Activated CD4-positive, alpha-beta T cell treated with anti-CD3 and anti-CD28 coated beads for 36 hours (primary cell): ENCODE results near the gene CS. TPM values are rescaled to one million over a fixed set of nuclear protein-coding genes. Genes with fewer than 3 reads are reported as not detected.

Source experiments
- ATAC-seq: fragments of 200-7000 bp; cut with Tn5 transposase; one replicate; pipeline ENCODE4 v1.10.0; 2021; ENCODE audit warnings: mild to moderate bottlenecking, moderate library complexity
- CTCF ChIA-PET: fragments of 350-600 bp; sonication (Branson Sonifier 250); formaldehyde crosslinking; loops from one replicate; lab custom pipeline; 2021; ENCODE audit warnings: antibody characterized with exemption; lab: Charles Lee
- POLR2A ChIA-PET: fragments of 350-600 bp; sonication (Branson Sonifier 250); formaldehyde crosslinking; loops from one replicate; lab custom pipeline; 2021; ENCODE audit warnings: antibody characterized with exemption, inconsistent platforms; lab: Charles Lee
- DNase-seq: peaks from one replicate; pipeline ENCODE4 v3.0.0-alpha.2; 2020
- H3K27ac Mint-ChIP-seq: one replicate; pipeline ENCODE4 v1.8.0; 2021; ENCODE audit warnings: mixed read lengths
- H3K27me3 Mint-ChIP-seq: one replicate; pipeline ENCODE4 v1.8.0; 2021; ENCODE audit warnings: mixed read lengths
- H3K36me3 Mint-ChIP-seq: one replicate; pipeline ENCODE4 v1.8.0; 2021; ENCODE audit warnings: low read depth, mixed read lengths
- H3K4me1 Mint-ChIP-seq: one replicate; pipeline ENCODE4 v1.8.0; 2021; ENCODE audit warnings: mixed read lengths
- H3K4me3 Mint-ChIP-seq: one replicate; pipeline ENCODE4 v1.8.0; 2021; ENCODE audit warnings: mild to moderate bottlenecking, moderate library complexity, mixed read lengths
- H3K9me3 Mint-ChIP-seq: one replicate; pipeline ENCODE4 v1.8.0; 2021; ENCODE audit warnings: low read depth, mixed read lengths
- intact Hi-C, 2 experiments: fragments of 100-400 bp; cut with DNase I in 1 of 2; cut with micrococcal nuclease in 1 of 2; formaldehyde crosslinking; loops; one replicate each; pipeline versions ENCODE4 v1.14.2 to v1.15.1; 2022 to 2024; cut with DNase I, micrococcal nuclease
- total RNA-seq, 2 experiments: library from RNA; stranded (reverse); gene quantifications; one replicate each; pipeline ENCODE4 v1.2.3, GENCODE V29; 2021

CS gene
- total RNA-seq, 2 experiments from 2014 or later, result 197 to 293 TPM

- Mint-ChIP-seq H3K36me3 (peaks cover 20% of the 10 kb centered on the region), H3K27me3 (no peaks in the 10 kb centered on the region), H3K27ac (no peak overlapping the region), H3K4me1 (peaks cover 16% of the 10 kb centered on the region), H3K9me3 (no peaks in the 10 kb centered on the region), H3K4me3 (no peak overlapping the region)
- ChIA-PET POLR2A (no interaction called here), CTCF (interaction anchor here (0.7 to 1.4 kb wide), 3 partner anchors 12 to 259 kb away, joined by 3 to 9 read pairs (median 3); partner anchors contain the start of genes SMARCC2 and SUOX)
- ATAC-seq (no peak), DNase-seq (no peak)
- intact Hi-C loops, result loop anchor here in 1 of 2 experiments (5.0 to 10.0 kb wide), 2 partner anchors 192 to 511 kb away; partner anchors contain the start of genes GDF11 and TIMELESS
Observed at GRCh38 chr12:56255671-56256070, 44.5 kb downstream of the CS start.

DNA sequence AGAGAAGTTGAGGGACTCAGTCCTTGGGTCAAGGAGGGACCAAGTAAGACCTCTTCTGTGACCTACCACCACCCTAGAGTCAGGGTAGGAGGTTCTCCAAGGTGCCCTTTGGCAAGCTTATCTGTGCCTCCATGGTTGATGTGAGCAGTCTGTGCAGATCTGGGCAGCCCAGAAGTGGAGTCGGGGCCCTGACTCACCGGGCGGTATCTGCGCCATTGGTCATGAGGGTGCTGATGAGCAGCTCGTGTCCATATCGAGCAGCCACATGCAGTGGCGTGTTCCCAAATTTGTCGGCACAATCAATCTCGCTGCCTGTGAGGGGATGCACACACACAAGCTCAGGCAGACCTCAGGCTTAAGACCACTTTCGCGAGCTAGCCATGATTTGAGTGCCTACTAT is 47.0 kb downstream of the CS start:
- peaks cover 9% of the 10 kb centered on the region for H3K4me1 Mint-ChIP-seq
- ChIA-PET POLR2A (interaction anchor here (0.6 kb wide), 1 partner anchor 179 kb away, joined by 3 read pairs; no protein-coding TSS in a partner anchor), CTCF (interaction anchor here (0.8 to 1.4 kb wide), 3 partner anchors 33 to 98 kb away, joined by 3 to 4 read pairs (median 3); partner anchors contain the start of gene SMARCC2)
- no peak for ATAC-seq
- no peak overlapping the region for H3K27ac Mint-ChIP-seq
- intact Hi-C loops, result loop anchor here in 1 of 2 experiments (10.0 kb wide), 1 partner anchor 508 kb away; the partner anchor contains the start of gene GDF11
- no peaks in the 10 kb centered on the region for H3K9me3 Mint-ChIP-seq
- no peak for DNase-seq
- no peaks in the 10 kb centered on the region for H3K27me3 Mint-ChIP-seq
- H3K4me3 Mint-ChIP-seq, result no peak overlapping the region
- peaks cover 23% of the 10 kb centered on the region for H3K36me3 Mint-ChIP-seq

- H3K4me3 Mint-ChIP-seq, result no peak overlapping the region
- ATAC-seq (no peak), DNase-seq (no peak)
- no peak overlapping the region for H3K27ac Mint-ChIP-seq
- H3K36me3 Mint-ChIP-seq, result peaks cover 25% of the 10 kb centered on the region
- no peaks in the 10 kb centered on the region for H3K9me3 Mint-ChIP-seq
- ChIA-PET CTCF (interaction anchor here (0.8 to 1.4 kb wide), 3 partner anchors 32 to 99 kb away, joined by 3 to 4 read pairs (median 3); partner anchors contain the start of gene SMARCC2), POLR2A (interaction anchor here (0.6 kb wide), 1 partner anchor 180 kb away, joined by 3 read pairs; no protein-coding TSS in a partner anchor)
- intact Hi-C loops, result loop anchor here in 1 of 2 experiments (10.0 kb wide), 1 partner anchor 508 kb away; the partner anchor contains the start of gene GDF11
- H3K4me1 Mint-ChIP-seq, result peaks cover 9% of the 10 kb centered on the region
- no peaks in the 10 kb centered on the region for H3K27me3 Mint-ChIP-seq
Observed at GRCh38 chr12:56252649-56253048, 47.5 kb downstream of the CS start.

- POLR2A ChIA-PET, result no interaction called here
- no peaks in the 10 kb centered on the region for H3K9me3 Mint-ChIP-seq
- CTCF ChIA-PET, result interaction anchor here (0.7 to 1.5 kb wide), 4 partner anchors 15 to 215 kb away, joined by 3 to 5 read pairs (median 4); no protein-coding TSS in a partner anchor
- no peak for ATAC-seq
- no peak for DNase-seq
- no peaks in the 10 kb centered on the region for H3K4me1 Mint-ChIP-seq
- no peak overlapping the region for H3K4me3 Mint-ChIP-seq
- intact Hi-C loops, result no loop called here
- no peaks in the 10 kb centered on the region for H3K27me3 Mint-ChIP-seq
- peaks cover 35% of the 10 kb centered on the region for H3K36me3 Mint-ChIP-seq
- H3K27ac Mint-ChIP-seq, result no peak overlapping the region
Observed at GRCh38 chr12:56248711-56249110, 51.4 kb downstream of the CS start.

GRCh38 chr12:56247923-56248322 is 52.2 kb downstream of the CS start:
- no peaks in the 10 kb centered on the region for H3K4me1 Mint-ChIP-seq
- DNase-seq, result no peak
- H3K9me3 Mint-ChIP-seq, result no peaks in the 10 kb centered on the region
- no peaks in the 10 kb centered on the region for H3K27me3 Mint-ChIP-seq
- no peak overlapping the region for H3K4me3 Mint-ChIP-seq
- no peak overlapping the region for H3K27ac Mint-ChIP-seq
- H3K36me3 Mint-ChIP-seq, result peaks cover 33% of the 10 kb centered on the region
- ChIA-PET CTCF (interaction anchor here (0.6 to 1.3 kb wide), 4 partner anchors 9 to 215 kb away, joined by 3 read pairs; partner anchors contain the start of gene ANKRD52), POLR2A (no interaction called here)
- intact Hi-C loops, result no loop called here
- no peak for ATAC-seq

- H3K36me3 Mint-ChIP-seq, result peaks cover 25% of the 10 kb centered on the region
- no peaks in the 10 kb centered on the region for H3K4me1 Mint-ChIP-seq
- H3K27me3 Mint-ChIP-seq, result no peaks in the 10 kb centered on the region
- ChIA-PET CTCF (interaction anchor here (0.7 kb wide), 1 partner anchor 232 kb away, joined by 3 read pairs; no protein-coding TSS in a partner anchor), POLR2A (no interaction called here)
- no peak overlapping the region for H3K4me3 Mint-ChIP-seq
- intact Hi-C loops, result no loop called here
- H3K9me3 Mint-ChIP-seq, result no peaks in the 10 kb centered on the region
- DNase-seq (no peak), ATAC-seq (no peak)
- H3K27ac Mint-ChIP-seq, result no peak overlapping the region
Observed at GRCh38 chr12:56244494-56244893, 55.6 kb downstream of the CS start.

GRCh38 chr12:56243731-56244181 is 56.4 kb downstream of the CS start:
- Mint-ChIP-seq H3K9me3 (no peaks in the 10 kb centered on the region), H3K4me1 (no peaks in the 10 kb centered on the region), H3K27me3 (no peaks in the 10 kb centered on the region), H3K27ac (peak overlapping the region; percentile 55), H3K36me3 (peaks cover 22% of the 10 kb centered on the region), H3K4me3 (no peak overlapping the region)
- ATAC-seq (no peak), DNase-seq (no peak)
- ChIA-PET POLR2A (no interaction called here), CTCF (no interaction called here)
- intact Hi-C loops, result no loop called here

GRCh38 chr12:56242986-56243385 is 57.1 kb downstream of the CS start:
- ATAC-seq (no peak), DNase-seq (no peak)
- POLR2A ChIA-PET, result interaction anchor here (0.6 kb wide), 1 partner anchor 24 kb away, joined by 3 read pairs; the partner anchor contains the start of gene COQ10A
- Mint-ChIP-seq H3K27ac (no peak overlapping the region), H3K9me3 (no peaks in the 10 kb centered on the region), H3K4me3 (no peak overlapping the region), H3K36me3 (peaks cover 22% of the 10 kb centered on the region), H3K4me1 (no peaks in the 10 kb centered on the region), H3K27me3 (no peaks in the 10 kb centered on the region)
- CTCF ChIA-PET, result interaction anchor here (0.6 kb wide), 1 partner anchor 130 kb away, joined by 3 read pairs; no protein-coding TSS in a partner anchor
- intact Hi-C loops, result no loop called here

GRCh38 chr12:56241424-56242303 is 58.5 kb downstream of the CS start:
- Mint-ChIP-seq H3K4me3 (no peak overlapping the region), H3K4me1 (no peaks in the 10 kb centered on the region), H3K36me3 (peaks cover 16% of the 10 kb centered on the region), H3K27me3 (no peaks in the 10 kb centered on the region), H3K27ac (peak overlapping the region; percentile 4), H3K9me3 (no peaks in the 10 kb centered on the region)
- ATAC-seq, result no peak
- ChIA-PET POLR2A (no interaction called here), CTCF (interaction anchor here (0.6 to 0.7 kb wide), 2 partner anchors 21 to 111 kb away, joined by 3 to 4 read pairs; no protein-coding TSS in a partner anchor)
- intact Hi-C loops, result no loop called here
- DNase-seq, result no peak

DNA sequence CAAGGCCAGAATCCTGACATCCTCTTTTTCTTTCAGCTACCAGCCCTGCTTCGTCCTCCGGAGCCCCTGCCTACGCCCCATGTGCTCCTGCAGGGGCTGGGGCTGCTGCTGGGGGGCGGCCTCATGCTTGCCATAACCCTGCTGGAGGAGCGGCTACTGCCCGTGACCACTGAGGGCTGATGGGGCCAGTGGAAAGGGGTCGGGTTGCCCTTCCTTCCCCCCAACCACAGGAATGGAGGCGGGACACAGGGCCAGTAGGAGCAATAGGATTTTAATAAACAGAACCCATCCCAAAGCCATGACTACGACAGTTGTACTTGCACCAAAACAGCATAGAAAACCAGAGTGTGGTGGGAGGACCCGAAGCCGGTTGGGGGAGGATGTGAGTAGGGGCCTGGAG is 62.6 kb downstream of the CS start:
- no peaks in the 10 kb centered on the region for H3K27me3 Mint-ChIP-seq
- ChIA-PET CTCF (interaction anchor here (1.4 kb wide), 1 partner anchor 16 kb away, joined by 8 read pairs; the partner anchor contains the start of gene RNF41), POLR2A (no interaction called here)
- no peak for ATAC-seq
- intact Hi-C loops, result no loop called here
- peaks cover 5% of the 10 kb centered on the region for H3K36me3 Mint-ChIP-seq
- no peak overlapping the region for H3K4me3 Mint-ChIP-seq
- no peak for DNase-seq
- no peaks in the 10 kb centered on the region for H3K9me3 Mint-ChIP-seq
- no peak overlapping the region for H3K27ac Mint-ChIP-seq
- H3K4me1 Mint-ChIP-seq, result no peaks in the 10 kb centered on the region

- H3K4me1 Mint-ChIP-seq, result no peaks in the 10 kb centered on the region
- ChIA-PET CTCF (interaction anchor here (0.7 to 0.9 kb wide), 3 partner anchors 44 to 47 kb away, joined by 3 read pairs; no protein-coding TSS in a partner anchor), POLR2A (no interaction called here)
- H3K4me3 Mint-ChIP-seq, result no peak overlapping the region
- no peak for DNase-seq
- no peaks in the 10 kb centered on the region for H3K9me3 Mint-ChIP-seq
- no peaks in the 10 kb centered on the region for H3K27me3 Mint-ChIP-seq
- no peak overlapping the region for H3K27ac Mint-ChIP-seq
- peaks cover 5% of the 10 kb centered on the region for H3K36me3 Mint-ChIP-seq
- intact Hi-C loops, result no loop called here
- no peak for ATAC-seq
Observed at GRCh38 chr12:56236985-56237384, 63.1 kb downstream of the CS start.
